Dermis blood vessel endothelial cell (primary cell): ENCODE data around the gene DUSP9. TPM values are rescaled to one million over a fixed set of nuclear protein-coding genes. Genes with fewer than 3 reads are reported as not detected.

Experiments used
- DNase-seq: peaks from one replicate; pipeline ENCODE4 v3.0.0; 2010
- total RNA-seq: library from RNA; depleted of rRNA; stranded (reverse); fragments of >200 nt; gene quantifications from 2 replicates; pipeline ENCODE4 v1.2.3, GENCODE V29; 2014

The DUSP9 gene
- total RNA-seq, 1 donor from 2014 or later, result 0.17 TPM

DNA sequence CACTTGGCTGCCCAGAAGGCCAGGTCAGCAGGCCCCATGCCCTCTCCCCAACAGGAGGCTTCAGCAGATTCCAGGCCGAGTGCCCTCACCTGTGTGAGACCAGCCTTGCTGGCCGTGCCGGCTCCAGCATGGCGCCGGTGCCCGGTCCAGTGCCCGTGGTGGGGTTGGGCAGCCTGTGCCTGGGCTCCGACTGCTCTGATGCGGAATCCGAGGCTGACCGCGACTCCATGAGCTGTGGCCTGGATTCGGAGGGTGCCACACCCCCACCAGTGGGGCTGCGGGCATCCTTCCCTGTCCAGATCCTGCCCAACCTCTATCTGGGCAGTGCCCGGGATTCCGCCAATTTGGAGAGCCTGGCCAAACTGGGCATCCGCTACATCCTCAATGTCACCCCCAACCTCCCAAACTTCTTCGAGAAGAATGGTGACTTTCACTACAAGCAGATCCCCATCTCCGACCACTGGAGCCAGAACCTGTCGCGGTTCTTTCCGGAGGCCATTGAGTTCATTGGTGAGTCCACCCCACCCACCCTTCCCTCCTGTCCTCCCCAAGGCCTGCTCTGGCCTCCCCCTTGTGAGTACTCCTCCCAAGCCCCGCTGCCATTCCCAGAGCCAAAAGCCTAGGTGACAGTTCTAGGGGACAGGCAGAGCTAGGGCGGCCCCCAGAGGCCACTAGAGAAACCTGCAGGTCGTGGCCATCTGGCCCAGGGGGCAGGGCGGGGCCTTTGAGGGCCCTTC lies 2.3 kb downstream of the DUSP9 start:
- DNase-seq, result peak; percentile 46

DNA sequence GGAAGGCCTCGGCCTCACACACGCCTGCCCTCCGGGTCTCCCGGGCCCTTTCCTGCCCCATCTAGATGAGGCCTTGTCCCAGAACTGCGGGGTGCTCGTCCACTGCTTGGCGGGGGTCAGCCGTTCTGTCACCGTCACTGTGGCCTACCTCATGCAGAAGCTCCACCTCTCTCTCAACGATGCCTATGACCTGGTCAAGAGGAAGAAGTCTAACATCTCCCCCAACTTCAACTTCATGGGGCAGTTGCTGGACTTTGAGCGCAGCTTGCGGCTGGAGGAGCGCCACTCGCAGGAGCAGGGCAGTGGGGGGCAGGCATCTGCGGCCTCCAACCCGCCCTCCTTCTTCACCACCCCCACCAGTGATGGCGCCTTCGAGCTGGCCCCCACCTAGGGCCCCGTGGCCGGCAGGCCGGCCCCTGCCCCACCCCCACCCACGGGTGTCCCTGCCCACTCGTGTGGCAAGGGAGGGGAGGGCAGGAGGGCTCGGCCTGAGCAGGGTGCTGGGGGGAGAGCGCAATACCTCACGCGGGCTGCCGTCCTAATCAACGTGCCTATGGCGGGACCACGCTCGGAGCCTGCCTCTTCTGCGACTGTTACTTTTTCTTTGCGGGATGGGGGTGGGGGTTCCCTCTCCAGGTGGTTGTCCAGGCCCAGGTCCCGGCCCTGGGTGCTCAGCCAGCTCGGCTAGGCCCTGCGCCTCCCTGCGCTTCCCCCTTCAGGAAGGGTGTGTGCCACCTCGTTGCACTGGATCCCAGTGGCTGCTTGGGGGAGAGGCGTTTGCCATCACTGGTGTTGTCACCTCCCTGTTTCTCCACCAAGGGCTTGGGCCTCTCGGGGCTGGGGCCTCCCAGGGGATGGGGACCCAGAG lies 3.1 kb downstream of the DUSP9 start:
- no peak for DNase-seq

DNA sequence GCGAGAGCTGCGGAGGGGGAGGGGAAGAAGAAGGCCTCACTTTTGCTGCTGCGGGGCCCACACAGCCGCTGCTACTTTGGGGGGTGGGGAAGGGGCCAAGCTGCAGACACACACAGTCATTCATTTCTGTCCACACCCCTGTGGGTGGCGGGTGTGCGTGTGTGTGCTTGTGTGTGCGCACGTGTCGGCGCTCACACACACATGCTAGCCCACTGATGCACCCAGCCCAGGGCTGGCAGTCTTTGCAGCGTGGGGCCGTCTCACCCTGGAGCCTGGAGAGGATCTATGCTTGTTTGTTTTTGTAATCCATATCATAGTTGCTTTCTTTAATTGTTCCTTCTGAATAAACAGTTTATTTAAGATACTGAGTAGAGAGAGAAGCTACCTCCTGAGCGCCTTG lies 4.0 kb downstream of the DUSP9 start:
- DNase-seq, result no peak

DNA sequence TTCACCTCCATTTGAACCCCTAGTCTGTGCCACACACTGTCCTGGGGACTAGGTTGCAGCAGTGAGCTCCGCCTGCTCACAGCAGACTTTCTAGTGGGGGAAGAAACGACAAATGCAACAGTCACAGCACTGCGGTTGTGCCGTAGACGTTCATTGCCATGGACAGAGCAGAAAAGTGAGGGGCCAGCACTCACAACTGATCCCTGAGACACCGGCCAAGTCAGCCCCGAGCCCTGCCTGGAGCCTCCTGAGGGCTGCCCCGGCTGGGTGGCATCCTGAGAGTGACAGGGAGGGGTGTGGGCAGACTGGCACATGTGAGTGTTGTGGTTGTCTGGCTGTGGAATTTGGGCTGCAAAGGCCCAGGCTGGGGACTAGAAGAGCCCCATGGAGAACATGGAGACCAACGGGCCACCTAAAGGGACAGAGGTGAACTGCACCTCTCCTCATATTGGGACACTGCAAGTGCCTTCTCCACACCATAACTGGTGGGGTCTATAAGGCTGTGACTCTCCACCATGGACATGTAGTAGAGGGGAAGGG lies 4.6 kb downstream of the DUSP9 start:
- DNase-seq, result peak; percentile 24

DNA sequence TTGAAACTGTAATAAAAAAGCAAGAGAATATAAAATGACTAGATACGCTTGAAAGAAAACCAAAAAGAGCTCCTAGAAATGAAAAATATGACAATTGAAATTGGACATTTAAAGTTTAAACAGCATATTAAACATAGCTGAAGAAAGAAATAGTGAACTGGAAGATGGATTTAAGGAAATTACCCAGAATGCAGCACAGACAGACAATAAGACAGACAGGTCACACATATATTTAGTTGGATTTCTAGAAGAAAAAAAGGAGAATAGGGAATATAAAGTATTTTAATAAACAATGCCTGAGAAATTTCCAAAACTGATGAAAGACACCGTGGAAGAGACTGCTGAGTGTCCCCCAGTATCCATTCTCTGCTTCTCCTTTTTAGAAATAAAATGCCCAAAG lies 6.6 kb downstream of the DUSP9 start:
- no peak for DNase-seq

DNA sequence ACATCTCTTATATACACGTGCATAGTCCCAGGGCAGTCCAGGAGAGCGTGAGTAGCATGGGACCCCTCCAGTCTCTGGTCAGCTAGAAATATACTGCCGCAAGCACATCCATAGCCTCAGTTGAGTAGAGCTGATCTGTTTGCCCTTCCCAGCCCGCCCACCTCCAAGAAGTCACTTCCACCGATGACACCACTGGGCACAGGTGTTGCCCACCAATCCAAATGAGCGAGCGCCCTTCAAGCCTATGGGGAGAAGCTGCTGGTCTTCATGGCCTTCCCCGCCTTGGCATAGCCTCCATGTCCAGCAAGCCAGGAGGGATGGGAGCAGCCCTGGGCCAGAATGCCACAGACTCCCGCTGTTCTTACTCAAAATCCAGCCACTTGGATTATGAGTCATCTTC lies 10.2 kb downstream of the DUSP9 start:
- DNase-seq, result no peak

DNA sequence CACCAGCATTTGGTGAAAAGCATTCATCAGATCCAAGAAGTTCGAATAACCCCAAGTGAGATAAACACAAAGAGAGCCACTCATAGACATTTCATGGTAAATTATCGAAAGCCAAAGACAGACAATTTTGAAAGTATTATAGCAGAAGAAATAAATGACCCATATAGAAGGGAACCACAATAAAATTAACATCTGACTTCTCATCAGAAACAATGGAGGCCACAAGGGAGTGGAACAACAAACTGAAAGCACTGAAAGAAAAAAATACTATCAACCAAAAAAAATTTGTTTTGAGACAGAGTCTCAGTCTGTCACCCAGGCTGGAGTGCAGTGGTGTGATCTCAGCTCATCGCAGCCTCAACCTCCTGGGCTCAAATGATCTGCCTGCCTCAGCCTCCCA lies 12.3 kb downstream of the DUSP9 start:
- DNase-seq, result no peak

DNA sequence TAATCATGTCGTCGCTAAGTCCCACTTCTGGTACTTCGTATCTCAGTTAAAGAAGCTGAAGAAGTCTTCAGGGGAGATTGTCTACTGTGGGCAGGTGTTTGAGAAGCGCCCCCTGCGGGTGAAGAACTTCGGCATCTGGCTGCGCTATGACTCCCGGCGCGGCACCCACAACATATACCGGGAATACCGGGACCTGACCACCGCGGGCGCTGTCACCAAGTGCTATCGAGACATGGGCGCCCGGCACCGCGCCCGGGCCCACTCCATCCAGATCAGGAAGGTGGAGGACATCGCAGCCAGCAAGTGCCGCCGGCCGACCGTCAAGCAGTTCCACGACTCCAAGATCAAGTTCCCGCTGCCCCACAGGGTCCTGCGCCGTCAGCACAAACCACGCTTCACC lies 15.3 kb downstream of the DUSP9 start:
- DNase-seq, result peak; percentile 55

DNA sequence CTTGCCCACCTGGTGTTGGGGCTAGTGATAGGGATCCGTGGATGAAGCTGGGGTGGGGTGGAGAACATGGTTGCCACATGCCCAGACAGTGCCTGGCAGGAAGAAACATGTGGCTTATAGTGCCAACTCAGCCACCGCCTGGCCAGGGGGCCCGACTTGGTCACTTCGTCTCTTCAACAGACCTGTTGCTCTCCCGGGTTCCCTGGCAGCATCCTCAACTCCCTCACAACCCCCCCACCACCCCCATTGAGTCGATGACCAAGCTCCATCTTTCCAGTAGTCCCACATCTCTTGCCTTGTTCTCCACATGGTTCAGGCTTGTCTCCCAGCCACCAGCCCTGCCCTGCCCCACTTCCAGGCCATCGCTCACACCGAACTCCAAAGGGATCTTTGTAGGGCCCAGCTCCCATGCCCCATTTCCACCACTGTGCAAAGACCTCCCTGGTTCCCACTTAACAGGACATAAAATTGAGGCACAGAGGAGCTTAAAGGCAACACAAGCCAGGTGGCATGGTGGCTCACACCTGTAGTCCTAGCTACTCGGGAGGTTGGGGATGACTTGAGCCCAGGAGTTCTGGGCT lies 18.8 kb downstream of the DUSP9 start:
- DNase-seq, result no peak

DNA sequence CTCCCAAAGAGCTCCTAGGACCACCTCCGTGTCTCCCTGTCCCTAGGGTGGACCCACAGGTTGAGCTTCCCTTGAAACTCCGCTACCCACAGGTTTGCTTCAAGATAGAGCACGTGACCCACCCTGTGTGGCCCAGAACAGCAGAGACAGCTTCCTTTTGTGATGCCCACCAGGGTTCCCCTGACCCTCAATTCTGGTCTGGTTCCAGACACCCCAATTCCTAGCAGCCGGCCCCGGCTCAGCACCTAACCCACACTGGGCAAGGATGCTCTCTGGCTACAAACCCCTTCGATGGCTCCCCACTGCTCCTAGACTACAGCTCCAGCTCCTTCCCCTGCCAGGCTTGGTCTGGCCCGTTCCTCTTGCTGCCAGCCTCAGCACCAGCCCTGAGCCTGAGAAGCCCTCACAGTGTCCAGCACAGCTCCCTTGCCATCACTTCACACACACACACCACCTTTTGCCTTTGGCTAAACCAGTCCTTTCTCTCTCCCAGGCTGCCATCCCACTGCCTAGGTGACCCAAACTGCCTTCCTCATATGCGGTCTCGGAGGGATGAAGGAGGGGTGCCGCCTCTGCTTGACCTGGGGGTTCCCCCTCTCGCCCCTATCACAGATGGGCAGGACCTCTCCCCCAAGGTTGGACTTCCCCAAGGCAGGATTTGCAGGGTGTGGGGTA lies 20.4 kb downstream of the DUSP9 start:
- no peak for DNase-seq

DNA sequence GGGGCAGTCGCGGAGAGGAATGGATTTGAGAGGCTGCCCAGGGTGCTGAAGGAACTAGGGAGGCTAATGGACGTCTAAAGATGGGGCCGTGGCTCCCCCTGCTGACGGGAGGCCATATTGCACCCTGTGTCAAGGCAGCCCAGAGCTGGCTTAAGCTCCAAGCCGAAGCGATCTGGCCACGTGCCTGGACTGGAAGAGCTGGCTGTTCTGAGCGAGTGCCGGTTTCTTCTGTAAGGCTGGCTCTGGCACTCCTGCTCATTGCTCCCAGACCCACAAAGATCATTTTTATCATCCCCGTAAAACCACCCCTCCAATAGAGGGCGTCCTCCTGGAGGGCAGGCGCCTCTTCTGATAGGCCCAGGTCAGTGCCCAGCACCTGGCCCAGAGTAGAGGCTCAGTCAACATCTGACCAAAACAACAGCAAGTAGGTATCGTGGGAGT lies 21.0 kb downstream of the DUSP9 start:
- DNase-seq, result peak; percentile 79

DNA sequence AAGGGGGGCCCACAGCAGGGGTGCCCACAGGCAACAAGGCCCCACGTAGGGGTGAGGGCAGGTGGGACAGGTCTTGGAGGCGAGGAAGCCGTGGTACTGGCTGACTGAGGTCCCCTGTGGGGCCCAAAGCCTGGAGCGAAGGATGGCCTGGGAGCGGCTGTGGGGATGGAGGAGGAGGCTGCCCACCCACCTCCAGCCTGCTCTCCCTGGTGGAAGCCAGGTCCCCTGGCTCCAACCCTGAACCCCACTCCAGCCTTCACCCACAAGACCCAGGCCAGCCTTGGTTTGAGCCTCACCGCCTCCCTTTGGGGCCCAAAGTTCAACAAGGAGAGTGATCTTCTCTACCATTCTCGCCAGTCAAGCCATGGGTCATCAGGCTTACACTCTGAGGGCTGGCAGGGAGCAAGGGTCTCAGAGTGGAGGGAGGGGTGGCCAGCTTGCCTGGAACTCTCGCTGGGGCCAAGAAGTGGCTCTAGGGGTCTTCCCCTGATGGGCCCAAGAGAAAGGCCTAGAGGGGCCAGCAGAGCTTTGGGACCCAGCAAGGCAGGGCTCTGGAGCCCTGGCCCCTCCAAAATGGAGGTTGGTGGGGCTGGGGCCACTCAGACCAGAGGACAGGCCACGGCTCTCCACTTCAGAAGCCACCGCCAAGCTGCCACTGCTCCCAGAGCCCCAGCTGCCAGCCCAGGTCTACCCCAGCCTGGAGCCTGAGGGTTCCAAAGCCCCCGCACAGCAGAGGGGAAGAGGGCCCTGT lies 21.6 kb downstream of the DUSP9 start:
- no peak for DNase-seq

DNA sequence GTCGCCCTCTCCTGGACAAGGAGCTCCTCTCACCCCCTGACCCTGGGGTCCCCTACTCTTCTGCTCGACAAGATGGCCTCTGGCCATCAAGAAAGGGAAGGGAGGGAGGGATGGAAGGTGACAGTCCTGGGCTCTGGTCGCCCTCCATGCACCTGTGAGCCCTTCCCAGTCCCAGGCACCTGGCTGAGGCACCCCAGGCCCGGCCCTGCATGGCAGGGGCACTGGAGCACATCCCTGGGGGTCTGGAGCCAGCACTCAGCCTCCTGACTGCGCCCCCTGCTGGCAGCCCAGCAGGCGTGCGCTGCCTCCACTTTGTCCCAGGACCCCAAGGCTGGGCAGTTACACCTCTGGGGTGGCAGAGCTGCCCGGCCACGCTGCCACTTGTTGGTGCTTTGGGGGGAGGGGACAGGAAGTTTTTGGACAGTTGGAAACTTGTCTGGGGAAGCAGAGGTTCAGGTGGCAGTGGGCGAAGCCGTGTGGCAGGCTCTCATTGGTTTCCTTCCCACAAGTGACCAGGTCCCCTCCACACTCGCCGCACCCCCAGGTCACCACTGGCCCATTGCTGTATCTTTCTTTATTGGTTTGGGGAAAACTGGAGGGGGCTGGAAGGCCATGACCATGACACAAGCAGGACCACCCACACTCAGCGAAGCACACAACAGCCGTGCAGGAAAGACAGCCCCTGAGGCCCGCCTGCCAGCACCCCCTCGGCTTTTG lies 22.3 kb downstream of the DUSP9 start:
- peak; percentile 48 for DNase-seq

DNA sequence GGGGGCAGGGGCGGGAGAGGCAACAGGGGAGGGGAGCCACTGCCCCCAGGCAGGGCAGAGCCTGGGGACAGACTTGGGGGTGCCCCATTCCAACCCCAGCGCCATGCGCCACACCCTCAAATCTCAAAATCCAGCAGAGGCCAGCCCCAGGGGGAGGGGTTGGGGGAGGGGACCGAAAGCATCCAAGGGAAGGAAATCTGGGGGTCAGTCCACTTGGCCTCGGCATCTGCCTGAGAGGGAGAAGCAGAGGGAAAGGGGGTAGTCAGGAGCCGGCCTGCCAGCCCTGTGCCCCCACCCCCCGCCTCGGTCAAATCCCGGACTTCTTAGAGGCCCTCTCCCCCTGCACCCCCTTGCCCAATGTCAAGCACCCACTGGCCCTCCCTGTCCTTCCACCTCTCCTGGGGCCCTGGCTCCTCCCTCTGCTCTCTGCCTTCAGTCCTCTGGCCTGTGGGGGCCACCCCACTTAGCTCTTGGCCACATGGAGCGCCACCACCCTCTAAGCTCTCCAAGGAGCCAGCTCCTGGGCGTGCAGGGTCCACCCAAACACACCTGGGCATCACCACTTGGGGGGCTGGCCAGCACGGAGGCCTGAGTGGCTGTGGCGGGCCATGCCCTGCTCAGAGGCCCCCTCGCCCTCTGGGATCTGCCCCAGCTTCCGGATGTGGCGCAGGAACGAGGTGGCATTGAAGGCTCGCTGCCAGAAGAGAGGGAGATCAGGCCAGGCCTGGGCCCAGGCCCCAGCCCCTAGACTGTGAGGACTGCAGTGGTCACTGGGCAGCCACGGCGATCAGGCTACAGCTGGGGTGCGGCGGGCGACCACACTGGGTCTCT lies 23.1 kb downstream of the DUSP9 start:
- DNase-seq, result no peak

DNA sequence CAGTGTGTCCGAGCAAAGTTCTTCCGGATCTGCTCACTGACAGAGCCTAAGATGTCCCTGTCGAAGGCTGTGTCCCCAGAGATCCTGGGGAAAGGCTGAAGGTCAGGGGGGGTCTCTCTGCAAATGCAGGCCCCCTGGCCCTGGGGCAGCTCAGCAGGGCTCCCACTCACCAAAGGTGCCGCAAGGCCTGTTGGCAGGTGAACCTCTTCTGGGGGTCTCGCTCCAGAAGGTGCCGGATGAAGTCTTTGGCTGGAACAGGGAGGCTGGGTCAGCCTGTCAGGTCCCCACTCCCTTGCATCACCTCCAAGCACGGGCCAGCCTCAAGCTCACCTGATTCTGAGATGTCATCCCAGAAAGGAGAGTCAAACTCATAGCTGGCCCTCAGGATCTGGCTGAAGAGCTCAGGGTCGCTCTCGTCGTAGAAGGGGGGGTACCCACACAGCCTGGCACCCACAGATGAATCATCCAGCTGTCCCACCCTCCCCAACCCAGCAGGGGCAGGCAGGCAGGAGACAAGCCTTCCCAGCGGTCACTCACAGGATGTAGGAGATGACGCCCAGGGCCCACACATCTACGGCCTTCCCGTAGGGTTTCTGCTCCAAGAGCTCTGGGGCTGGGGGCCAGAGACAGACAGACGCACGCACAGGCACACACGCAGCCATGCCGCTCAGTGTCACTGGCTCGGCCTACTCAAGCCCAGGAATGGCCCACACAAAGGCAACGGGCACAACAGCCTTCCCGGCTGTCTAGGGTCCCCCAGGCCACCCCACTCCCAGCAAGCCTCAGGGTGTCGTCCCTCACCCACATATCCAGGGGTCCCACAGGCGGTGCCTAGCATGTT lies 24.0 kb downstream of the DUSP9 start:
- DNase-seq, result no peak

DNA sequence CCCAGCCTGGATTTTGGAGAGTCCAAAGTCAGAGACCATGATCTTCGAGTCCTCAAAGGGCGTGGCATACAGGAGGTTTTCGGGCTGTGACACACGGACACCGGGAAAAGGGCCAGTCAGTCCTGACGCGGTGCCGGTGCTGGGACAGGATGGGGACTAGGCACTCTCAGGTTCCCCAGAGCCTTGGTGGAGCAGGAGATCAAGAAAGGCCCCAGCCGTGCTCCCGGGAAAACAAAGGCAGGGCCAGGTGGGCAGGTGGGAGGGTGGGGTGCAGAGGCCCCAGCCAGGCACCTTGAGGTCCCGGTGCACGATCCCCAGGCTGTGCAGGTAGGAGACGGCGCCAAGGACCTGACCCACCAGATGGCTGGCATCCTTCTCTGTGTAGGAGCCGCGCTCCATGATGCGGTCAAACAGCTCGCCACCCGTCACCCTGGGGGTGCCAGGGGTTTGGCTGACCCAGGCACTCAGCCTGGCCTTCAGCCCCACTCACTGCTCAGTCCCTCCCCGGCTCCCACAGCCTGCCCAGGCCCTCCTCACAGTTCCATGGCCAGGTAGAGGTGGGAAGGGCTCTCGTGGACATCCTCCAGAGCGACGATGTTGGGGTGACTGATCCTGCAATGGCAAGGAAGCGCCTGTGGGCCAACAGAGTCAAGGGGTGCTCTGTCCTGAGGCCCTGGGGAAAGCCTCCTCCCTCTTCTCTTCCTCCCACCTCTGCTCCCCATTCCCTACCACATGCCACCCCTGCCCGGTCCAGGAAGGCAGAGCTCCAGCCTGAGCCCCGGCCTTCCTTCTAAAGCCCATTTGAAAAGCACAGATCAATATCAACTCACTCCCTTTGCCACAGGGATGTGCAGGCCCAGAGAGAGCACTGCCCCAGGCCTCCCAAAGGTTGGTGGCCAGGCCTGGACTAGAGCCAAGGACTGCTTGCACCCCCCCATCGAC lies 24.9 kb downstream of the DUSP9 start:
- DNase-seq, result no peak

DNA sequence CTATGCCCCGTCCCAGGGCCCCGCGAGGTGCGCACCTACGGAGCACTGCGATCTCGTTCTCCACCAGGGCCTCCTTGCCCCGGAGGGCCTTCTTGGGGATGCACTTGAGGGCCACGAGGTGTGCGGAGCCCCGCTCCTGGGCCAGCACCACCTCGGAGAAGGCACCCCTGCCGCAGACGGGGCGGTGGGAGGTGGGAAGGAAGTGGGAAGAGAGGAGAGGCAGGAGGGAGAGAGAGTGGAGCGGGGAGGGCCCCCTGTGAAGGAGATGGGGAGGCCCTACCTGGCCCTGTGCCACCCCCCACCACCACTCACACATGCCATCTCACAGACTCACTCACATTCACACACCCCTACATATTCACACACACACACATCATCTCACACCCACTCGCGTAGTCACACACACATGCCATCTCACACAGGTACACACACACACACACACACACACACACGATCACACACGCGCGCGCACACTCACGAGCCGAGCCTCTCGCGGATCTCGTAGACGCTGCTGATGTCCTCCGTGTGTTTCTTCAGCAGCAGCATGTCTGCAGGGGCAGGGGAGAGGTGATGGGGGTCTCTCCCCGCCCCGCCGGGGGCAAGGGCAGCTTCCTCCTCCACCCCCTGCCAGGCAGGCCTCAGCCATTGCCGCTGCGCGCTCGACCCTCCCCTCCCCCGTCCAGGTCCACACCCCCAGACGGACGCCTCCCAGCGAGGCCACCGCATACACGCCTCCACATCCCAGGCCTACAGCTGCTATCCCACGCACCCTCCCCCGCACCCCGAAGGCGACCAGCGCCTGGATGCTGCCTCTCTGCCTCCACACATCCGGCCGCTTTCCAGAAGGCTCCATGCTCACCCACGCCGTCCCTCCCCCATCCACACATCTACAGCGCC lies 25.8 kb downstream of the DUSP9 start:
- DNase-seq, result no peak
